GM12878 (cell line): Measurements from ENCODE around the gene LRP1B. TPM values are rescaled to one million over a fixed set of nuclear protein-coding genes. Genes with fewer than 3 reads are reported as not detected.

ENCODE experiments used
- ATAC-seq: fragments of 200-7000 bp; cut with Tn5 transposase; 3 replicates; pipeline ENCODE4 v1.9.1; 2020; ENCODE audit warnings: mild to moderate bottlenecking, moderate library complexity
- BruUV-seq: library from RNA; stranded (reverse); fragments of 400-500 nt; replicated peaks from 2 replicates; lab custom pipeline; 2021; lab: Mats Ljungman, UMichigan
- CTCF ChIA-PET: fragments of 300-600 bp; sonication (Branson Sonifier 250); formaldehyde crosslinking; extraction: SDS; loops from one replicate; lab custom pipeline; 2021; ENCODE audit warnings: inconsistent platforms; lab: Yijun Ruan, JAX
- POLR2A ChIA-PET: fragments of 350-600 bp; formaldehyde crosslinking; extraction: SDS; loops from one replicate; lab custom pipeline; 2021; ENCODE audit warnings: inconsistent platforms; lab: Charles Lee
- RAD21 ChIA-PET: fragments of 300-600 bp; sonication (Branson Sonifier 250); formaldehyde crosslinking; loops from one replicate; lab custom pipeline; 2023; ENCODE audit warnings: antibody characterized with exemption; ENCODE audit not compliant: unreplicated experiment; lab: Charles Lee
- SMC1A ChIA-PET: fragments of 300-600 bp; sonication (Branson Sonifier 250); formaldehyde crosslinking; loops from one replicate; lab custom pipeline; 2023; ENCODE audit not compliant: unreplicated experiment, uncharacterized antibody; lab: Charles Lee
- DNase-seq: peaks from one replicate; pipeline ENCODE4 v3.0.0-alpha.2; 2011; ENCODE audit warnings: low read depth, low spot score
- FAIRE-seq: peaks from 3 replicates; lab custom pipeline; 2011; peaks lifted over from hg19 to GRCh38; lab: Jason Lieb, UNC
- H2AFZ ChIP-seq: 2 replicates; pipeline ENCODE4 v1.6.0; 2011; ENCODE audit warnings: low read depth, low read length, control low read depth; ENCODE audit not compliant: control insufficient read depth
- H3K27ac ChIP-seq: 2 replicates; pipeline ENCODE4 v1.5.1; 2011; ENCODE audit warnings: control low read depth; ENCODE audit not compliant: control insufficient read depth, insufficient read depth
- H3K27me3 ChIP-seq, 2 experiments: replicated peaks in 1 of 2; 2 replicates each; pipeline versions ENCODE4 v1.6.0 to v1.6.1; 2011; ENCODE audit warnings: low read length in 1 of 2; ENCODE audit not compliant: control insufficient read depth in 2 of 2, insufficient read depth in 2 of 2
- H3K36me3 ChIP-seq, 2 experiments: 2 replicates each; pipeline ENCODE4 v1.5.1; 2011; ENCODE audit warnings: low read length in 1 of 2; ENCODE audit not compliant: control insufficient read depth in 2 of 2, insufficient read depth in 2 of 2
- H3K4me1 ChIP-seq: 2 replicates; pipeline ENCODE4 v1.6.1; 2011; ENCODE audit warnings: mild to moderate bottlenecking, low read length, moderate library complexity, mixed read lengths; ENCODE audit not compliant: control insufficient read depth, insufficient read depth
- H3K4me2 ChIP-seq: 2 replicates; pipeline ENCODE4 v1.6.0; 2011; ENCODE audit warnings: control low read depth; ENCODE audit not compliant: control insufficient read depth, insufficient read depth
- H3K4me3 ChIP-seq: fragments of 200-600 bp; sonication (generic); 2 replicates; pipeline ENCODE4 v1.5.1; 2016
- H3K79me2 ChIP-seq: 2 replicates; pipeline ENCODE4 v1.6.0; 2011; ENCODE audit warnings: low read length; ENCODE audit not compliant: control insufficient read depth, insufficient read depth
- H3K9ac ChIP-seq: 2 replicates; pipeline ENCODE4 v1.8.0; 2011; ENCODE audit warnings: low read length, control low read depth, mixed read lengths; ENCODE audit not compliant: control insufficient read depth, insufficient read depth
- H3K9me3 ChIP-seq: replicated peaks from 3 replicates; pipeline ENCODE4 v1.5.1; 2011; ENCODE audit warnings: mild to moderate bottlenecking, low read length; ENCODE audit not compliant: control insufficient read depth, insufficient read depth
- H4K20me1 ChIP-seq: 2 replicates; pipeline ENCODE4 v1.6.0; 2011; ENCODE audit not compliant: control insufficient read depth, insufficient read depth
- CEBPZ ChIP-seq: fragments of 150-350 bp; IDR thresholded peaks from 2 replicates; pipeline ENCODE4 v1.6.1; 2016; ENCODE audit warnings: low read depth, low read length
- GATAD2B ChIP-seq: fragments of 450-650 bp; conservative IDR thresholded peaks from 2 replicates; pipeline ENCODE4 v1.6.1; 2017; ENCODE audit warnings: low read depth, mild to moderate bottlenecking, moderate library complexity
- MTA3 ChIP-seq: IDR thresholded peaks from 2 replicates; pipeline ENCODE4 v1.6.1; 2012; ENCODE audit warnings: low read length, inconsistent platforms, borderline replicate concordance
- NR2C2 ChIP-seq: IDR thresholded peaks from 2 replicates; pipeline ENCODE4 v1.6.1; 2011; ENCODE audit warnings: borderline replicate concordance, low read depth; ENCODE audit not compliant: control insufficient read depth, insufficient read length
- PML ChIP-seq: IDR thresholded peaks from 2 replicates; pipeline ENCODE4 v1.6.1; 2012; ENCODE audit warnings: low read length, inconsistent platforms
- WGBS: methylation state at CpG from one replicate; pipeline ENCODE4 v1.1.6; 2016; ENCODE audit warnings: low lambda C conversion rate; ENCODE audit not compliant: insufficient replicate concordance, insufficient coverage; ENCODE audit errors: missing lambda C conversion rate; 5-methylcytosine and 5-hydroxymethylcytosine counted together
- in situ Hi-C: fragments of 300-500 bp; cut with MboI; formaldehyde crosslinking; loops from 9 replicates; pipeline ENCODE4 v1.14.3; 2018; ENCODE audit warnings: mixed read lengths
- intact Hi-C: fragments of 100-400 bp; cut with micrococcal nuclease; formaldehyde crosslinking; loops from one replicate; pipeline ENCODE4 v1.14.2; 2022; ENCODE audit not compliant: unreplicated experiment
- polyA plus RNA-seq, 11 experiments: library from polyadenylated mRNA; depleted of rRNA in 4 of 11; unstranded in 6 of 11; stranded (reverse) in 5 of 11; fragments of >200 nt; fragmentation: Nextera tagmentation in 4 of 11; fragmentation: Illumina TruSeq in 1 of 11; extraction: Ambion mirVana in 4 of 11; extraction: Trizol in 1 of 11; gene quantifications; 1 replicate in 1 of 11; 2 replicates in 10 of 11; pipeline versions ENCODE4 v1.2.1 to v1.2.3, GENCODE V29; 2011 to 2016; ENCODE audit warnings: inconsistent platforms in 2 of 11, missing spikeins in 2 of 11, low read depth in 1 of 11
- total RNA-seq, 4 experiments: library from RNA; depleted of rRNA in 3 of 4; stranded (reverse); fragments of >200 nt in 3 of 4; fragmentation: Illumina TruSeq in 1 of 4; extraction: Trizol in 1 of 4; gene quantifications; 2 replicates each; pipeline versions ENCODE4 v1.2.1 to v1.2.3, GENCODE V29; 2013 to 2021

The LRP1B gene
- total and polyA plus RNA-seq, 10 of the 15 experiments (the other 5 are each of a cell fraction or from before 2014, with no cell fraction given), result under 0.01 to 0.06 (median 0.03) TPM; not detected in 5

DNA sequence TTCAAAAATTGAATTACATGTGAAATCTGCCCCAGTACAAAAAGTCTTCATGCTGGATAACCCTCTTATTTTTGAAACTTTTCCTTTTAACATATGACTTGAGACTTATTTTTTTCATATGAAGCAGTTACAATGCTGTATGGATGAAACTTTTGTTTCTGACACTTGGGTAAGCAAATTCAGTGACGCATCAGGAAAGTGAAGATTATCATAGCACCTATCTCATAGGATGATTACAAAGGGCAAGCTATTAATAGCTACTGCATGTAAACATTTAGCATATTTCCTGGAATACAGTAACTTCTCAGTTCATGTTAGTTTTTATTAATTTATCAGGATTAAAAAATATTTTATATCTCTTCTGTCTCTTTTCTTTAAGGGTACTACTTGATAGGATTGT is 1109.2 kb downstream of the LRP1B start:
- no TSS peak for BruUV-seq
- Histone ChIP-seq H3K27me3 (no peaks in the 10 kb centered on the region), H2AFZ (no peak overlapping the region), H3K4me2 (no peak overlapping the region), H3K79me2 (no peaks in the 10 kb centered on the region), H4K20me1 (no peaks in the 10 kb centered on the region), H3K4me1 (no peaks in the 10 kb centered on the region), H3K9ac (no peak overlapping the region), H3K27ac (no peak overlapping the region), H3K4me3 (no peak overlapping the region), H3K9me3 (no peaks in the 10 kb centered on the region), H3K36me3 (no peaks in the 10 kb centered on the region)
- in situ Hi-C loops (no loop called here), intact Hi-C loops (no loop called here)
- POLR2A ChIA-PET, result no interaction called here
- WGBS, result 23% methylated on average over 1 of the region's 1 CpG
- DNase-seq (no peak), ATAC-seq (no peak), FAIRE-seq (no peak)
- SMC1A ChIA-PET, result no interaction called here
- RAD21 ChIA-PET, result no interaction called here
- TF ChIP-seq CEBPZ, result no peak
- no peak for TF ChIP-seq NR2C2
- no peak for TF ChIP-seq MTA3
- no peak for TF ChIP-seq GATAD2B
- no peak for TF ChIP-seq PML
- CTCF ChIA-PET, result no interaction called here
